Neural progenitor cell (in vitro differentiated cells): ENCODE results near the gene SHH. TPM values are rescaled to one million over a fixed set of nuclear protein-coding genes. Genes with fewer than 3 reads are reported as not detected.

Experiments
- DNase-seq: peaks from one replicate; pipeline ENCODE4 v3.0.0-alpha.2; 2016; ENCODE audit warnings: low spot score
- H2AFZ ChIP-seq: fragments of 200-600 bp; sonication (generic); replicated peaks from 2 replicates; pipeline ENCODE4 v1.6.1; 2016; ENCODE audit warnings: antibody characterized with exemption
- H3F3A ChIP-seq: fragments of 200-600 bp; sonication (generic); 2 replicates; pipeline ENCODE4 v1.6.1; 2016; ENCODE audit warnings: antibody characterized with exemption, low read depth
- H3K27ac ChIP-seq: fragments of 200-600 bp; sonication (generic); 2 replicates; pipeline ENCODE4 v1.5.1; 2016; ENCODE audit warnings: mild to moderate bottlenecking
- H3K27me3 ChIP-seq: fragments of 200-600 bp; sonication (generic); 2 replicates; pipeline ENCODE4 v1.6.1; 2016; ENCODE audit warnings: mild to moderate bottlenecking, moderate library complexity
- H3K36me3 ChIP-seq: fragments of 200-600 bp; sonication (generic); 2 replicates; pipeline ENCODE4 v1.5.1; 2016
- H3K4me1 ChIP-seq: fragments of 200-600 bp; sonication (generic); 2 replicates; pipeline ENCODE4 v1.6.1; 2016; ENCODE audit warnings: mixed run types
- H3K4me2 ChIP-seq: fragments of 200-600 bp; sonication (generic); 2 replicates; pipeline ENCODE4 v1.6.1; 2016
- H3K4me3 ChIP-seq: fragments of 200-600 bp; sonication (generic); 2 replicates; pipeline ENCODE4 v1.5.1; 2016
- H3K79me2 ChIP-seq: fragments of 200-600 bp; sonication (generic); 2 replicates; pipeline ENCODE4 v1.6.1; 2016; ENCODE audit warnings: low read depth
- H3K9ac ChIP-seq: fragments of 200-600 bp; sonication (generic); 2 replicates; pipeline ENCODE4 v1.6.1; 2016
- H3K9me3 ChIP-seq: fragments of 200-600 bp; sonication (generic); 2 replicates; pipeline ENCODE4 v1.5.1; 2016; ENCODE audit warnings: low read depth
- H4K20me1 ChIP-seq: fragments of 200-600 bp; sonication (generic); 2 replicates; pipeline ENCODE4 v1.6.1; 2016; ENCODE audit warnings: low read depth
- H3K27ac Mint-ChIP-seq: 3 replicates; pipeline ENCODE4 v1.8.0; 2021; ENCODE audit warnings: mixed read lengths
- H3K27me3 Mint-ChIP-seq: 2 replicates; pipeline ENCODE4 v1.8.0; 2022; ENCODE audit warnings: low read depth, mild to moderate bottlenecking, inconsistent platforms, moderate library complexity, mixed read lengths; ENCODE audit not compliant: insufficient read depth
- H3K36me3 Mint-ChIP-seq: 3 replicates; pipeline ENCODE4 v1.8.0; 2021; ENCODE audit warnings: mixed read lengths
- H3K4me1 Mint-ChIP-seq: 3 replicates; pipeline ENCODE4 v1.8.0; 2021; ENCODE audit warnings: mixed read lengths
- H3K4me3 Mint-ChIP-seq: 3 replicates; pipeline ENCODE4 v1.8.0; 2021; ENCODE audit warnings: mild to moderate bottlenecking, moderate library complexity, mixed read lengths
- H3K9me3 Mint-ChIP-seq: 3 replicates; pipeline ENCODE4 v1.8.0; 2020; ENCODE audit warnings: mixed read lengths
- CTCF ChIP-seq: fragments of 200-600 bp; sonication (generic); IDR thresholded peaks from 2 replicates; pipeline ENCODE4 v1.5.1; 2017; ENCODE audit warnings: antibody characterized with exemption, mild to moderate bottlenecking
- EZH2 ChIP-seq: fragments of 200-600 bp; sonication (generic); IDR thresholded peaks from 2 replicates; pipeline ENCODE4 v1.6.1; 2017; ENCODE audit warnings: antibody characterized with exemption, mild to moderate bottlenecking, moderate library complexity
- EZH2phosphoT487 ChIP-seq: fragments of 200-600 bp; sonication (generic); IDR thresholded peaks from 2 replicates; pipeline ENCODE4 v1.6.1; 2017; ENCODE audit warnings: antibody characterized with exemption
- total RNA-seq: library from RNA; depleted of rRNA; stranded (reverse); fragments of >200 nt; gene quantifications from 2 replicates; pipeline ENCODE4 v1.2.3, GENCODE V29; 2015; ENCODE audit warnings: low replicate concordance

The SHH gene
- total RNA-seq, 1 donor from 2014 or later, result not detected

- H3K9me3 Mint-ChIP-seq, result no peaks in the 10 kb centered on the region
- no peak overlapping the region for H3K9ac ChIP-seq
- no peaks in the 10 kb centered on the region for H3K79me2 ChIP-seq
- H3F3A ChIP-seq, result peaks cover 25% of the 10 kb centered on the region
- TF ChIP-seq CTCF (no peak), EZH2 (no peak), EZH2phosphoT487 (no peak)
- no peak overlapping the region for H3K4me3 ChIP-seq
- peaks cover 44% of the 10 kb centered on the region for H3K4me1 Mint-ChIP-seq
- no peaks in the 10 kb centered on the region for H3K36me3 Mint-ChIP-seq
- peak overlapping the region; percentile 78 for H3K4me3 Mint-ChIP-seq
- peaks cover 73% of the 10 kb centered on the region for H3K27me3 Mint-ChIP-seq
- H3K27me3 ChIP-seq, result peaks cover 97% of the 10 kb centered on the region
- H3K9me3 ChIP-seq, result no peaks in the 10 kb centered on the region
- peak; percentile 39 for DNase-seq
- no peak overlapping the region for H3K27ac Mint-ChIP-seq
- peaks cover 35% of the 10 kb centered on the region for H3K4me1 ChIP-seq
- H2AFZ ChIP-seq, result no peak overlapping the region
- peak overlapping the region; percentile 63 for H3K4me2 ChIP-seq
- H3K36me3 ChIP-seq, result no peaks in the 10 kb centered on the region
- no peak overlapping the region for H3K27ac ChIP-seq
- H4K20me1 ChIP-seq, result peaks cover 69% of the 10 kb centered on the region
Measured at GRCh38 chr7:155811560-155811894, 736 bp downstream of the SHH start.

- Histone ChIP-seq H2AFZ (no peak overlapping the region), H3K4me2 (peak overlapping the region; percentile 73), H3F3A (peaks cover 30% of the 10 kb centered on the region), H3K27ac (no peak overlapping the region), H3K9ac (no peak overlapping the region), H3K4me1 (peaks cover 41% of the 10 kb centered on the region), H3K9me3 (no peaks in the 10 kb centered on the region), H3K27me3 (peaks cover 100% of the 10 kb centered on the region), H3K36me3 (no peaks in the 10 kb centered on the region), H3K4me3 (peak overlapping the region; percentile 37), H4K20me1 (peaks cover 75% of the 10 kb centered on the region), H3K79me2 (no peaks in the 10 kb centered on the region)
- Mint-ChIP-seq H3K4me1 (peaks cover 47% of the 10 kb centered on the region), H3K9me3 (no peaks in the 10 kb centered on the region), H3K4me3 (peak overlapping the region; percentile 38), H3K27me3 (peaks cover 76% of the 10 kb centered on the region), H3K36me3 (no peaks in the 10 kb centered on the region), H3K27ac (no peak overlapping the region)
- no peak for TF ChIP-seq CTCF
- peak; percentile 97 for TF ChIP-seq EZH2
- DNase-seq, result peak; percentile 36
Measured at GRCh38 chr7:155810770-155811559, 1.3 kb downstream of the SHH start.

- Mint-ChIP-seq H3K36me3 (no peaks in the 10 kb centered on the region), H3K27me3 (peaks cover 76% of the 10 kb centered on the region), H3K9me3 (no peaks in the 10 kb centered on the region), H3K4me3 (peak overlapping the region; percentile 38), H3K4me1 (peaks cover 49% of the 10 kb centered on the region), H3K27ac (no peak overlapping the region)
- Histone ChIP-seq H3K79me2 (no peaks in the 10 kb centered on the region), H3K4me1 (peaks cover 44% of the 10 kb centered on the region), H3K27me3 (peaks cover 100% of the 10 kb centered on the region), H3K4me2 (peak overlapping the region; percentile 73), H3K9me3 (no peaks in the 10 kb centered on the region), H3K36me3 (no peaks in the 10 kb centered on the region), H4K20me1 (peaks cover 83% of the 10 kb centered on the region), H2AFZ (no peak overlapping the region), H3F3A (peaks cover 37% of the 10 kb centered on the region), H3K27ac (no peak overlapping the region), H3K9ac (no peak overlapping the region), H3K4me3 (peak overlapping the region; percentile 37)
- DNase-seq, result peak; percentile 50
- TF ChIP-seq EZH2 (peak; percentile 94), CTCF (no peak), EZH2phosphoT487 (peak; percentile 84)
Measured at GRCh38 chr7:155809947-155810769, 2.1 kb downstream of the SHH start.
